Liver (tissue), 3 donors: ENCODE measurements around the gene CFAP97D1.

Source experiments
- CTCF ChIP-seq: fragments of 150-350 bp; IDR thresholded peaks from 2 replicates; pipeline ENCODE4 v1.5.1; 2017; ENCODE audit warnings: improper control_type of control experiment, low read depth, low read length; ENCODE audit not compliant: missing input control
- EGR1 ChIP-seq, 2 donors: IDR thresholded peaks; 2 replicates each; pipeline ENCODE4 v1.6.1; 2016 to 2018; ENCODE audit warnings: antibody characterized with exemption in 2 of 2, low read depth in 2 of 2
- FOXA2 ChIP-seq: IDR thresholded peaks from 2 replicates; pipeline ENCODE4 v1.6.1; 2016; ENCODE audit warnings: antibody characterized with exemption
- GABPA ChIP-seq, 2 donors: IDR thresholded peaks in 1 of 2; conservative IDR thresholded peaks in 1 of 2; 2 replicates each; pipeline ENCODE4 v1.6.1; 2016; ENCODE audit warnings: antibody characterized with exemption in 2 of 2, mild to moderate bottlenecking in 1 of 2, moderate library complexity in 1 of 2
- JUND ChIP-seq, 2 donors: IDR thresholded peaks; 2 replicates each; pipeline ENCODE4 v1.6.1; 2016; ENCODE audit warnings: antibody characterized with exemption in 2 of 2
- NR2F2 ChIP-seq: IDR thresholded peaks from 2 replicates; pipeline ENCODE4 v1.6.1; 2016; ENCODE audit warnings: antibody characterized with exemption
- RAD21 ChIP-seq, 2 donors: IDR thresholded peaks; 2 replicates each; pipeline ENCODE4 v1.6.1; 2016; ENCODE audit warnings: antibody characterized with exemption in 2 of 2, mild to moderate bottlenecking in 2 of 2
- RXRA ChIP-seq, 2 donors: IDR thresholded peaks; 2 replicates each; pipeline ENCODE4 v1.6.1; 2017 to 2018; ENCODE audit warnings: antibody characterized with exemption in 2 of 2, mild to moderate bottlenecking in 1 of 2
- SP1 ChIP-seq: IDR thresholded peaks from 2 replicates; pipeline ENCODE4 v1.6.1; 2018; ENCODE audit warnings: antibody characterized with exemption, mild to moderate bottlenecking
- TAF1 ChIP-seq: conservative IDR thresholded peaks from 2 replicates; pipeline ENCODE4 v1.6.1; 2016; ENCODE audit warnings: antibody characterized with exemption, mild to moderate bottlenecking
- TF ChIP-seq, protein P1 (sequence below): IDR thresholded peaks from 2 replicates; pipeline ENCODE4 v1.6.1; 2016; ENCODE audit warnings: antibody characterized with exemption, mild to moderate bottlenecking
- TF ChIP-seq, protein P2 (sequence below): IDR thresholded peaks from 2 replicates; pipeline ENCODE4 v1.6.1; 2016; ENCODE audit warnings: antibody characterized with exemption
- donor health status: healthy.
- donor health status: healthy.

DNA sequence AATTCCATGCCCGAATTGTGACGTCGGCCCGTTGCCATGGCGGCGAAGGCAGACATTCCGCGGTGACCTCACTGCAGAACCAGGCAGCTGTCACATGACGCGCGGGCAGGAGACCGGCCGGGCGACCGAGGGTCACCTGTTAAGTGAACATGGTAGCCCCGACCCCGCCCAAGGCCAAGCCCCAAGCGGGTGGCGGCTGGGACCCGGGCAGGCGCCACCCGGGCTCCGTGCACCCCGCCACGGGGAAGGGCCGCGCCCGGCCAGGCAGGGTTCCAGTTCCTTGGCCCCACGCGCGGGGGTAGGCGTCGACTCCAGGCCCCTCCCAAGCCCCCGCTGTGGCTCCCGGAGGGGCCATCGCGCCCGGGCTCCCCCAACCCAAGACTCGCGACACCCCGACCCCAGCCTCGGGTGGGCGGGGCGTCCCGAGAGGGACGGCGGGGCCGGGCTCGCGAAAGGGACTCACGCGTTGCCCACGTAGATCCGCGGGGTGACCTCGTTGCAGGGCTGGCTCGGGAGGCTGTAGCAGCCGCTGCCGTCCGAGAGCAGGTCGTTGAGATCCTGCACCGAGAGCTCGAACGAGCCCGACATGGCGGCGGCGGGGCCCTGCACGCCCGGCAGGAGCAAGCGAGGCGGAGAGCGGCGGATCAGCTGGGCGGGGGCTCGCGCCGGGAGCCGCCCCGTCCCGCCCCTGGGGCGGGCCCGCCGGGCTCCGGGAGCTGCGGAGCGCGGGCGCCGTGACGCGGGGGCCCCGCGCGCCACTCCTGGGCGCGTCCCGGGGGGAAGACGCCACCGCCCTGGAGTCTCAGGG is 1.7 kb upstream of the CFAP97D1 start, which contains the start of gene DUSP3:
- TF ChIP-seq, protein P1, sequence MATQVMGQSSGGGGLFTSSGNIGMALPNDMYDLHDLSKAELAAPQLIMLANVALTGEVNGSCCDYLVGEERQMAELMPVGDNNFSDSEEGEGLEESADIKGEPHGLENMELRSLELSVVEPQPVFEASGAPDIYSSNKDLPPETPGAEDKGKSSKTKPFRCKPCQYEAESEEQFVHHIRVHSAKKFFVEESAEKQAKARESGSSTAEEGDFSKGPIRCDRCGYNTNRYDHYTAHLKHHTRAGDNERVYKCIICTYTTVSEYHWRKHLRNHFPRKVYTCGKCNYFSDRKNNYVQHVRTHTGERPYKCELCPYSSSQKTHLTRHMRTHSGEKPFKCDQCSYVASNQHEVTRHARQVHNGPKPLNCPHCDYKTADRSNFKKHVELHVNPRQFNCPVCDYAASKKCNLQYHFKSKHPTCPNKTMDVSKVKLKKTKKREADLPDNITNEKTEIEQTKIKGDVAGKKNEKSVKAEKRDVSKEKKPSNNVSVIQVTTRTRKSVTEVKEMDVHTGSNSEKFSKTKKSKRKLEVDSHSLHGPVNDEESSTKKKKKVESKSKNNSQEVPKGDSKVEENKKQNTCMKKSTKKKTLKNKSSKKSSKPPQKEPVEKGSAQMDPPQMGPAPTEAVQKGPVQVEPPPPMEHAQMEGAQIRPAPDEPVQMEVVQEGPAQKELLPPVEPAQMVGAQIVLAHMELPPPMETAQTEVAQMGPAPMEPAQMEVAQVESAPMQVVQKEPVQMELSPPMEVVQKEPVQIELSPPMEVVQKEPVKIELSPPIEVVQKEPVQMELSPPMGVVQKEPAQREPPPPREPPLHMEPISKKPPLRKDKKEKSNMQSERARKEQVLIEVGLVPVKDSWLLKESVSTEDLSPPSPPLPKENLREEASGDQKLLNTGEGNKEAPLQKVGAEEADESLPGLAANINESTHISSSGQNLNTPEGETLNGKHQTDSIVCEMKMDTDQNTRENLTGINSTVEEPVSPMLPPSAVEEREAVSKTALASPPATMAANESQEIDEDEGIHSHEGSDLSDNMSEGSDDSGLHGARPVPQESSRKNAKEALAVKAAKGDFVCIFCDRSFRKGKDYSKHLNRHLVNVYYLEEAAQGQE = peak; percentile 69
- TF ChIP-seq CTCF (no peak), JUND (IDR thresholded peaks at IDR 0.05) (peak; percentile 81 to 84), FOXA2 (no peak), GABPA (IDR thresholded peaks at IDR 0.05 in 1 of 2, conservative IDR thresholded peaks at IDR 0.05 in 1 of 2) (peak in 1 of 2 donors; percentile 11), RAD21 (IDR thresholded peaks at IDR 0.05) (no peak), SP1 (peak; percentile 33), RXRA (IDR thresholded peaks at IDR 0.05) (peak; percentile 31 to 64), NR2F2 (no peak), EGR1 (IDR thresholded peaks at IDR 0.05; ENCODE audit: low read depth in 2 of 2) (no peak), TAF1 (no peak)
- TF ChIP-seq, protein P2, sequence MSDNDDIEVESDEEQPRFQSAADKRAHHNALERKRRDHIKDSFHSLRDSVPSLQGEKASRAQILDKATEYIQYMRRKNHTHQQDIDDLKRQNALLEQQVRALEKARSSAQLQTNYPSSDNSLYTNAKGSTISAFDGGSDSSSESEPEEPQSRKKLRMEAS = no peak
